ENCODE data around the gene TMEM141.
"Not testable (repeated sequence)": the region's sequence is repeated elsewhere in the genome, so short reads cannot be mapped to it uniquely, and the experiment has no call there.

TMEM141 gene

GRCh38 chr9:136774416-136775045, 16.6 kb upstream of the TMEM141 start:
- DNase-seq, result no peak

GRCh38 chr9:136775191-136775590, 16.0 kb upstream of the TMEM141 start:
- no peak for DNase-seq

- DNase-seq, result no peak
Observed at GRCh38 chr9:136776947-136777346, 14.2 kb upstream of the TMEM141 start.

GRCh38 chr9:136777359-136777758, 13.8 kb upstream of the TMEM141 start:
- peak; percentile 4 for DNase-seq

- DNase-seq, result no peak
Observed at GRCh38 chr9:136779808-136780207, 11.3 kb upstream of the TMEM141 start.

GRCh38 chr9:136782452-136782851, 8.7 kb upstream of the TMEM141 start:
- peak; percentile 4 for DNase-seq

DNA sequence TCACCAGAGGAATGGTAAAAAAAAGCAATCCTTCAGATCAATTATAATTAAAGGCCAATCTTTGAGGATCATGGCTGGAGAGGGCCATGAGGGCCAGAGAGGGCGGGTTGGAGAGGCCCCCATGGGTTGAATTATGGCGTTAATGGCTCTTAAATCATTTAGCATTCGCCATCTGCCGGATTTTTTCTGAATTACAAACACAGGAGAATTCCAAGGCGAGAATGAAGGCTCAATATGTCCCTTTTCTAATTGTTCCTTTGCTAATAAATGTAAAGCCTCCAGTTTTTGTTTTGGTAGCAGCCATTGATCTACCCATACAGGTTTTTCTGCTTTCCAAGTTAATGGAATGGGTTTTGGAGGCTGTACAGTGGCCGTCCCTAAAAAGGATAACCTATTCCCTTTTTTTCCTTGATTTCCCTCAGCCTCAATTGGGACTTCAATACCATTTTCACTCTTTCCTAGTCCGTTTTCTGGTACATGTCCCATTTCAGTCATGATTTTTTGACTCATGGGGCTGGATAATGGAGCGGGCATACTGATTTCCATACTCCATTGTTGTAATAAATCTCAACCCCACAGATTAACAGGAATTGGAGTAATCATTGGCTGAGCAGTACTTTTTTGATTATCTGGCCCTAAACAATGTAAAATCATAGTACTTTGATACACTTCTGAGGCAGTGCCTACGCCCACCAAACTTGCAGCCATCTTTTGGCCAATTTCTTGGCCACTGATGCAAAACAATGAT, 6.7 kb upstream of the TMEM141 start:
- DNase-seq, result peak; percentile 16

DNA sequence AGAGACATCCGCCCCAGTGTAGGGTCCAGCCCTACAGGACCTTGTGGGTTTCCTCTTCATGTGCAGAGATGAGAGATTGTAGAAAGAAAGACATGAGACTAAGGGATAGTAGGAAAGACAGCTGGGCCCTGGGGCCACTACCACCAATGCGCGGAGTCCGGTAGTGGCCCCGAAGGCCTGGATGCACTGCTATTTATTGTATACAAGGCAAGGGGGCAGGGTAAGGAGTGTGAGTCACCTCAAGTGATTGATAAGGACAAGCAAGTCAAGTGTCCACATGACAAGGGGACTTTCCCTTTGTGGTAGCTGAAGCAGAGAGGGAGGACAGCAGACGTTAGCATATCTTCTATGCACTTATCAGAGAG, 6.2 kb upstream of the TMEM141 start:
- no peak for DNase-seq

GRCh38 chr9:136785565-136786355, 5.4 kb upstream of the TMEM141 start:
- DNase-seq, result not testable (repeated sequence)

DNA sequence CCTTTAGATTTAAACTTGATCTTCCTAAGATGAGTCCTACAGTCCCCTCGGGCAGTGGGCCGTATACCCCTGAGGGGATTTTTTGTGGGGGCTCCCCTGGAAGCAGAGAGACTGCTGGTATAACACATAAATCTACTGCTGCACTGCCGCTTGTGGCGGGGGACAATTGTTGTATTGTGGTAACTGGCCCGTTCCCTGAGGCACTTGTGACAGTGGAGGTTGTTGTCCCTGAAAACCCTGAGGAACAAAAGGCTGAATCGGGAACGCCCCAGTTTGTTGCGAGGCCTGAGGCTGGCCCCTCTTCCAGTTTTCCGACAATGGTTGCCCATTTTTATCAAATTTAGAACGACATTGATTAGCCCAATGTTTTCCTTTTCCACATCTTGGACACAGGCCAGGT, 4.7 kb upstream of the TMEM141 start:
- no peak for DNase-seq

DNA sequence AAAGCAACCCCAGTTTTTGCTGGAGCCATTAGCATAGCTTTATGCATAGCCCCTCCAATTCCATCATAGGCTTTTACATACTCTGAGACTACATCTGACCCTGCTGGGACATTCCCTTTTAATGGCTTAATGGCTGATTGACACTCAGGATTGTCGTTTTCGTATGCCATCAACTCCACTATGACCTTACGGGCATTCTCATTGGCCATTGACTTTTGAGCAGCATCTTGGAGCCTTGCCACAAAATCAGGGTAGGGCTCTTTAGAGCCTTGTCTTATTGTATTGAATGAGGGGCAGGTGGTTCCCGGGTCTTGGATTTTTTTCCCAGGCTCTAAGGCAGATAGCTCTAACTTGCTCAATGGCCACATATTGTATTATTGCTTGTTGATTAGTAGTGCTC, 4.2 kb upstream of the TMEM141 start:
- DNase-seq, result not testable (repeated sequence)

DNA sequence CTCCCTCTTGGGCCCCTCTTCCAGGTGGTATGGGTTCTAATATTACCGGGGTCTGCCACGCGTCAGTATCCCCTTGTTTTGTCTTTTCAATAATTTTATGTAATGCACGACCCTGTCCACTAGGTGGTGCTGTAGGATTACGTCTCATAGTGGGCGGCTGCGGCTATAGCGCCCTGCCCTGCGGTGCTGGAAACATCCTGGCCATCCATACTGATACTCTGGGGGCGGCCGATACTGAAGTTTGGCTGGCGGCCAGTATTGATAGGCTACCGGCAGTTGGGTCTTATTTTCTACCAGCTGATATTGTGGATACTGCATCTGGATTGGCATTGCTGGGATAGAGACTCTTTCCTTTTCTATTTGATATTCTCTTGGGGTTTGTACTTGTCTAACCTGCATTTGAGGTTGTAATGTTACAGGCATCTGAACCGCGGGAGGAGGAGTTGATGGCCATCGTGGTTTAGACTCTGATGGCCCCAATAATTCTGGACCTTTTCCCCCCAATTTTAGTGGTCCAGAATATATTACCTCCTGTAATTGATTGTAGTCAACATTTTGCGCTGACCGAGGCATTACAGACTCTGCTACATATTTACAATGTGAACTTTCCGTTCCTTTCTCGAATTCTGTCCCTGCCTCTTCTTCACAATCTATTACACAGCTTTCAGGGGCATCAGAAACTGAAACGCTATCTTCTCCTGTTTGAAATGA, 3.3 kb upstream of the TMEM141 start:
- DNase-seq, result peak; percentile 70

DNA sequence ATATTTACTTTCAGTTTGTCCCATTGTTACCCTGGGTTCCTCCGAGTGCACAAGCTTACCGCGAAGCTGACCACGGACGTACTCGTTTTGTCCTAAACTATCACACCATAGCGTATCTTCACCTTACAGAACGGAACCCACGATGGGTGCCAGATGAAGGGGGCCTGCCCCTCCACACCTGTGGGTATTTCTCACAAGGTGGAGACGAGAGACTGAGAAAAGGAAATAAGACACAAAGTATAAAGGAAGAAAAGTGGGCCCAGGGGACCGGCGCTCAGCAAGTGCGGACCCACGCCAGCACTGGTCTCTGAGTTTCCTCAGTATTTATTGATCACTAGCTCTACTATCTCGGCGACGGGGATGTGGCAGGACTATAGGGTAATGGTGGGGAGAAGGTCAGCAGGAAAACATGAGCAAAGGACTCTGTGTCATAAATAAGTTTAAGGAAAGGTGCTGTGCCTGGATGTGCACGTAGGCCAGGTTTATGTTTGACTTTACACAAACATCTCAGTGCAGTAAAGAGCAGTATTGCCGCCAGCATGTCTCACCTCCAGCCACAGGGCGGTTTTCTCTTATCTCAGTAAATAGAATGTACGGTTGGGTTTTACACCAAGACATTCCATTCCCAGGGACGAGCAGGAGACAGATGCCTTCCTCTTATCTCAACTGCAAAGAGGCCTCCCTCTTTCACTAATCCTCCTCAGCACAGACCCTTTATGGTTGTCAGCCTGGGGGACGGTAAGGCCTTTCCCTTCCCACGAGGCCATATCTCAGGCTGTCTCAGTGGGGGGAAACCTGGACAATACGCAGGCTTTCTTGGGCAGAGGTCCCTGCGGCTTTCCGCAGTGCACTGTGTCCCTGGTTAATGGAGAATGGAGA, 2.3 kb upstream of the TMEM141 start:
- not testable (repeated sequence) for DNase-seq

GRCh38 chr9:136789523-136789937, 1.6 kb upstream of the TMEM141 start:
- DNase-seq, result no peak

DNA sequence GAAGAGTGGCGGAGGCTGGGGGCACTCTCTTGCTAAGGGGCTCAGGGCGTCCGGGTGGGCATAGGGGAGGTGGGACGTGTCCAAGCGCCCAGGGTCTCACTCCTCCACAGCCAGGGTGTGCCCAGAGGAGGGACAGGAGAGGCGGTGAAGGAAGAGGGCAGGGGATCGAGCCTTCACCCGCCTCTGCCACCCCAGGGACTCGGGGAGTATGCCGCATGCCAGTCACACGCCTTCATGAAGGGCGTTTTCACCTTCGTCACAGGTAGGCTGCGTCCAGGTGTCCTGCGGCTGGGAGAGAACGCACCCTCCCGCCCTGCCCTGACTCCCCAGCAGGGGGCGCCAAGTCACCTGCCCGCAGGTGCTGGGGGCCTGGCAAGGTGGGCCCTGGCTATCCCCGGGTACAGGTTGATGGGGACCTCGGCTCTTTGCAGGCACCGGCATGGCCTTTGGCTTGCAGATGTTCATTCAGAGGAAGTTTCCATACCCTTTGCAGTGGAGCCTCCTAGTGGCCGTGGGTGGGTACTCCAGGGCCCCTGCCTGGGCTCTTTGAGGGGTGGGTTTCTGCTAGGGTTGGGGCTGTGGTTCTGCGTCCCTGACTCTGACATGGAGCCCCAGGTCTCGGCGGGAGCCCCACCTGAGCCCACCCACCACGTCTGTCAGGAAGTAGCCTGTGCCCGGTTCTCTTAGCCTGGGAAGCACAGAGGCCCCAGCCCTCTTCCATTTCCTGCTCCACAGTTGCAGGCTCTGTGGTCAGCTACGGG, 552 bp downstream of the TMEM141 start:
- DNase-seq, result peak; percentile 60

DNA sequence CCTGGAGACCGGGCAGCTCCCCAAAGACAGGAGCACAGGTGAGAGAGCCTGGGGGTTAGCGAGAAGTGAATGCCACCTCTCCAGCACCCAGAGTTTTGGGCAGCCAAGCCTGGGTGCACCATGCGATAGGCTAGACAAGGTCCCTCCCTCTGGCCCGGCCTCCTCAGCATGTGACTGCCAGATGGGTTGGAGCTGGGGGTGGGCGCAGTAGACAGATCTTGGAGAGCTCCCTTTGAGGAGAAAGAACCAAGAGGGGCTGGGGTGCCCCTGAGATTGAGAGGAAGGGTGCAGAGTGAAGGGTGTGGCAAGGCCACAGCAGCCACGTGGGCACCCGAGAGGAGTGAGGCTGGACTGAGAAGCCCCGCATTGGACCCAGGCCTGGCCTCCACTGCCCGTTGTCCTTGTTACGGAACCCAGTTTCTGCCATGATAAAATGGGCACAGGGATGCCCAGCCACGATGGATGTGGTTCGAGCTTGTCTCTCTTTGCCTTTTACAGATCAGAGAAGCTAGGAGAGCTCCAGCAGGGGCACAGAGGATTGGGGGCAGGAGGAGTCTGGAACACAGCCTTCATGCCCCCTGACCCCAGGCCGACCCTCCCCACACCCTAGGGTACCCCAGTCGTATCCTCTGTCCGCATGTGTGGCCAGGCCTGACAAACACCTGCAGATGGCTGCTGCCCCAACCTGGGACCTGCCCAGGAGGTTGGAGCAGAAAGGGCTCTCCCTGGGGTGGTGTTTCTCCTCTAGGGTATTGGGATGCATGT, 1.4 kb downstream of the TMEM141 start:
- DNase-seq, result peak; percentile 34

- DNase-seq, result no peak
Observed at GRCh38 chr9:136793086-136793946, 2.2 kb downstream of the TMEM141 start.

GRCh38 chr9:136794281-136794999, 3.3 kb downstream of the TMEM141 start:
- DNase-seq, result no peak

DNA sequence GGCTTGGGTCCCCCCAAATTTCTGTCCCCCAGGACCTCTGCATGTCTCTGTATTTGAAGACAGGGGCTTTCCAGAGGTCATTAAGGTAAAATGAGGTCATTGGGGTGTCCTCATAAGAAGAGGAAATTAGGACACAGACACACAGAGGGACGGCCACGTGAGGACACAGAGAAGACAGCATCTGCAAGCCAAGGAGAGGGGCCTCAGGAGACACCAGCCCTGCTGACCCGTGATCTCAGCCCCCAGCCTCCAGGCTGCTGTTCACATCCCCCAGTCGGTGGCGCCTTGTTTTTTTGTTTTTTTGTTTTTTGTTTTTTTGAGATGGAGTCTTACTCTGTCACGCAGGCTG, 3.8 kb downstream of the TMEM141 start:
- DNase-seq, result no peak

Data from right hindlimb (tissue), 1 donor.